Adipocyte (in vitro differentiated cells): ENCODE data around the gene CACNB4.

ENCODE experiments used
- DNase-seq: peaks from one replicate; pipeline ENCODE4 v3.0.0-alpha.2; 2015; ENCODE audit warnings: low read depth
- H3K27me3 ChIP-seq: replicated peaks from 2 replicates; pipeline ENCODE4 v1.7.0; 2013; ENCODE audit warnings: mild to moderate bottlenecking, low read length, moderate library complexity; ENCODE audit not compliant: control insufficient read depth, insufficient read depth
- H3K36me3 ChIP-seq: 2 replicates; pipeline ENCODE4 v1.7.0; 2013; ENCODE audit warnings: low read length, mild to moderate bottlenecking, moderate library complexity; ENCODE audit not compliant: control insufficient read depth, insufficient read depth, severe bottlenecking
- H3K4me1 ChIP-seq: 2 replicates; pipeline ENCODE4 v1.7.0; 2013; ENCODE audit warnings: mild to moderate bottlenecking, low read length, moderate library complexity; ENCODE audit not compliant: control insufficient read depth, insufficient read depth
- H3K4me3 ChIP-seq: 2 replicates; pipeline ENCODE4 v1.7.0; 2013; ENCODE audit warnings: mild to moderate bottlenecking, low read length, moderate library complexity
- H3K9ac ChIP-seq: 2 replicates; pipeline ENCODE4 v1.7.0; 2013; ENCODE audit warnings: mild to moderate bottlenecking, low read length, moderate library complexity
- H3K9me3 ChIP-seq: 2 replicates; pipeline ENCODE4 v1.7.0; 2013; ENCODE audit warnings: mild to moderate bottlenecking, low read length, moderate library complexity; ENCODE audit not compliant: control insufficient read depth

The CACNB4 gene

DNA sequence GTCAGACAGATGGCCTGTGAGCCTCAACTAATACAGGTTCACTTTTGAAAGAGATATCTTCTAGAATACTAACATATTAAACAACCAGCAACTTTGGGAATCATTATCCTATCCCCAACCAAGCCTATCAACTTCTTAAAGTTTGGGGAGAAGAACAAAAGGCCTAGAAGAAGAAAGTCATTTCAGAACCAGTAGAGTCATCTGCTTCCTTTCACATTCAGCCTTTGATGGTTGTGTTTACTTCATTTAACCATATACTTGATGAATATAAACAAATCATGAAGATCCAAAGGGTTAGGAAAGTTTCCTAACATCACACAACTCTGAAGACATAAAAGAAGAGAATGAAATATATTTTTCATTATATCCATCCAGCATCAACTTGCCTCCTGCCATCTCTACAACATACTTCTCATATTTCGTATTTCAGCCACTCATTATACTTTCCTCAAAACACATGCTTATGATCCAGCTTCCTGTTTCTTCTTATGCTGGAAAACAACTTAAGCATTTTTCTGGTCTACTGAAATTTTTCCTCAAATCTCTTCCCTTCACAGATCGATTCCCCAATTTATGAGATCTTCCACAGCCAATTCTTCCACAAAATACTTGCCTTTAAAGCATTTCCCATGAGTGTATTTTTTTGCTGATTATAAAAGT lies 114.3 kb downstream of the CACNB4 start:
- Histone ChIP-seq H3K27me3 (no peaks in the 10 kb centered on the region), H3K9ac (no peak overlapping the region), H3K36me3 (no peaks in the 10 kb centered on the region), H3K9me3 (no peaks in the 10 kb centered on the region), H3K4me3 (no peak overlapping the region), H3K4me1 (no peaks in the 10 kb centered on the region)
- no peak for DNase-seq

DNA sequence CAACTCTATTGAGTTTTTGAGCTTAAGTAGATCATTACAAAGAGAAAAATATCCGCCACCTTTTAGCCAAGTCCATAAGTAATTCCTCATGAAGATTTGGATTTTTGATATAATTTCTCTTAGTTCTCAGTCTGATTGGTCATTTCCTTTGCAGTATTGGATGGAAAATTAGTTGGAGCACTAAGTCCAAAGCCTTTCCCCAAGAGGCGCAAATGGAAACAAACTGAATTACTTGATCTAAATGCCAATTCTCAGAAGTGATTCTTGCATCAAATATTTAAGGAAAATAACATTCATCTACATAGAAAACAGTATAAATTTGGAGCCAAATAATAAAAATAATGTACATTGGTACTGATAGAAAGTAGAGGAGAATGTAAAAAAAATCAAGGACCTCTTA lies 115.6 kb downstream of the CACNB4 start:
- Histone ChIP-seq H3K9ac (no peak overlapping the region), H3K27me3 (no peaks in the 10 kb centered on the region), H3K4me1 (no peaks in the 10 kb centered on the region), H3K4me3 (no peak overlapping the region), H3K36me3 (no peaks in the 10 kb centered on the region), H3K9me3 (no peaks in the 10 kb centered on the region)
- no peak for DNase-seq

DNA sequence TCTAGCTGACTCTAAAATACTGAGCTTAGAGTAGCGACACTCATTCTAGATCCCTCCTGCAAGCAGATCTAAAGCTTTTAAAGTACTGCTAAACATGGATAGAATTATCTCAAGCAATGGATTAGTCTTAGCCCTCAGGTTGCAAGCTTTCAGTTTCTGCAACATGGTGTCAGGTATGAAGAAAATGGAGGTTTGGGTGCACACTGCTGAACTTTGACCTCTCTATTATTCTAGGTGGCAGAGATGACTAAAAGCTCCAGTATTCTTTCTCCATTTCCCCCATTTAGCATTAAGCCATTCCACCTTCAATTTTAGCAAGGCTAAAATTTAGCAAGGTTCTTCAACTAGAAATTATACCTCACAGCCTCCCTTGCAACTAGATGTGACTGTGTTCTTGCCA lies 117.0 kb downstream of the CACNB4 start:
- Histone ChIP-seq H3K4me1 (no peaks in the 10 kb centered on the region), H3K9me3 (peaks cover 2% of the 10 kb centered on the region), H3K36me3 (no peaks in the 10 kb centered on the region), H3K27me3 (no peaks in the 10 kb centered on the region), H3K9ac (no peak overlapping the region), H3K4me3 (no peak overlapping the region)
- DNase-seq = no peak

DNA sequence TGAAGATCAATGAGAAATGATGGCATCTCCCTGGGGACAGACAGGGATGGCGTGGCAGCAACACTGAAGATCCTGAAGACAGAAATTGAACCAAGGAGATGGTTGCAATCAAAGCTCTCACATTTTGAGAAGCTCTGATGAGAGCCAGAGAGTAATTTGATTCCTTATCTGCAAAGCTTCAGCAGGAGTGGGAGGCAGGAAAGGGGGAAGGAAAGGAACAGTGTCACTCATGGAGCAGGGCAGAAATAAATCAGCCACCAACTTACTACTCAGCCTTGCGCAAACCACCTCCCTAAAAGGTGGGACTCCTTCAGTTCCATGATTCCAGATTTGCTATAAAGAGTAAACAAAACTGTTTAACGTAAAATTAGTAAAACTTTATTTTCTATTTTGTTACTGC lies 119.2 kb downstream of the CACNB4 start:
- no peaks in the 10 kb centered on the region for H3K36me3 ChIP-seq
- no peak overlapping the region for H3K4me3 ChIP-seq
- no peaks in the 10 kb centered on the region for H3K4me1 ChIP-seq
- H3K27me3 ChIP-seq = no peaks in the 10 kb centered on the region
- no peak overlapping the region for H3K9ac ChIP-seq
- peaks cover 2% of the 10 kb centered on the region for H3K9me3 ChIP-seq
- DNase-seq = no peak

DNA sequence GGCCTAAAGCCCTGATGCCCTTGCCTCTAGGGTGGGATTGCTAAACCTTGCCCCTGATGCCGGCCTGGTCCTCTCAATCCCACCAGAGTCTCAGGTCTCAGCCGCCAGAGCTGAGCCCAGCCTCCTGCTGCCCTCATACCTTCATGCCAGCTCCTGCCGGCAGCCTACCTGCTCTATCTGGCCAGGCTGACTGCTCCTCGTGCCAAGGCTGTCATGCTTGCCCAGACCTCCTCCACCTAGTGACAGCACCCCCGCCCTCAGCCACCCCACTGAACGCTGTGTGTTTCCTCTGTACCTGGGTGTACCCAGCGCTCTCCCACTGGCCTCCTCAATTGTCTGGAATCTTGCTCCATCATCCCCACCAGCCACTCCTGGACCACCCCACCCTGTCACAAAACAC lies 120.1 kb downstream of the CACNB4 start:
- H3K36me3 ChIP-seq = no peaks in the 10 kb centered on the region
- no peak overlapping the region for H3K9ac ChIP-seq
- no peaks in the 10 kb centered on the region for H3K27me3 ChIP-seq
- DNase-seq = no peak
- H3K4me3 ChIP-seq = no peak overlapping the region
- no peaks in the 10 kb centered on the region for H3K4me1 ChIP-seq
- H3K9me3 ChIP-seq = peaks cover 2% of the 10 kb centered on the region

DNA sequence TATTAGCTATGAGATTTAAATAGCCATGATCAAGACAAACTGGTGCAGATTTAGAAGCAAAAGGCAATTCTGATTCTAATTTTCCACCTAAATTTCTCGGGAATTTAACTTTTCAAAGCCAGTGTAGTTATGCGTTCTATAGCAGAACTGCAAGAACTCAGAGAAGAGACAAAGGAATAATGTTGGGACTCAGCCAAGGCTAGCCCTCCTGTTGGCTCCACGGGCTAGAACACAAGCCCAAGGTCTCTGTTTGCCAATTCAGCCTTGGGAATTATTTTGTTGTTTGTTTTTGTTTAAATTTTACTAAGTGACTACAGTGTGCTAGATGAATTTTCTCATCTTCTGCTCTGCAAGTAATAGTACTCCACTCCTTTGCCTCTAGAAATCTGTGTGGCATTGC lies 121.2 kb downstream of the CACNB4 start:
- Histone ChIP-seq H3K9ac (no peak overlapping the region), H3K36me3 (no peaks in the 10 kb centered on the region), H3K27me3 (no peaks in the 10 kb centered on the region), H3K4me1 (no peaks in the 10 kb centered on the region), H3K9me3 (peaks cover 2% of the 10 kb centered on the region), H3K4me3 (no peak overlapping the region)
- DNase-seq = no peak

DNA sequence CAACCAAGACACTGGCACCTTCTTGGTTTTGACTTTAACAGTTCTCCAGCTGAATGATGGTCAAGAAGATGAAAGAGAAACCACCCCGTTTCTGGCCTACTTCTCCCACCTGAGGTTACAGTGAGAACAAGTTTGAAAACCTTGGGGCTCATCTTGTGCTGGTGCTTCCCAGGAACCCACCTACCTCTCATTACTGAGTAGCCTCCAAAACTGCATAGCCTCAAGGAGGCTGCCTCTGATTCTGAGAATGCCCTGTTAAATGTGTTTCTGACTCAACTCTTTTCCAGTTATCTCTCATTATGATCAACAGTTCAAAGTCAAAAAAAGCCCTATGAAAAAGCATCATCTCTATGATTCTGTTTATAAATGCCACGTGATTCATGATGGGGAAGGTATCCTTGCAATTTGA lies 121.9 kb downstream of the CACNB4 start:
- Histone ChIP-seq H3K9me3 (peaks cover 2% of the 10 kb centered on the region), H3K4me1 (no peaks in the 10 kb centered on the region), H3K4me3 (no peak overlapping the region), H3K36me3 (no peaks in the 10 kb centered on the region), H3K27me3 (no peaks in the 10 kb centered on the region), H3K9ac (no peak overlapping the region)
- DNase-seq = no peak

DNA sequence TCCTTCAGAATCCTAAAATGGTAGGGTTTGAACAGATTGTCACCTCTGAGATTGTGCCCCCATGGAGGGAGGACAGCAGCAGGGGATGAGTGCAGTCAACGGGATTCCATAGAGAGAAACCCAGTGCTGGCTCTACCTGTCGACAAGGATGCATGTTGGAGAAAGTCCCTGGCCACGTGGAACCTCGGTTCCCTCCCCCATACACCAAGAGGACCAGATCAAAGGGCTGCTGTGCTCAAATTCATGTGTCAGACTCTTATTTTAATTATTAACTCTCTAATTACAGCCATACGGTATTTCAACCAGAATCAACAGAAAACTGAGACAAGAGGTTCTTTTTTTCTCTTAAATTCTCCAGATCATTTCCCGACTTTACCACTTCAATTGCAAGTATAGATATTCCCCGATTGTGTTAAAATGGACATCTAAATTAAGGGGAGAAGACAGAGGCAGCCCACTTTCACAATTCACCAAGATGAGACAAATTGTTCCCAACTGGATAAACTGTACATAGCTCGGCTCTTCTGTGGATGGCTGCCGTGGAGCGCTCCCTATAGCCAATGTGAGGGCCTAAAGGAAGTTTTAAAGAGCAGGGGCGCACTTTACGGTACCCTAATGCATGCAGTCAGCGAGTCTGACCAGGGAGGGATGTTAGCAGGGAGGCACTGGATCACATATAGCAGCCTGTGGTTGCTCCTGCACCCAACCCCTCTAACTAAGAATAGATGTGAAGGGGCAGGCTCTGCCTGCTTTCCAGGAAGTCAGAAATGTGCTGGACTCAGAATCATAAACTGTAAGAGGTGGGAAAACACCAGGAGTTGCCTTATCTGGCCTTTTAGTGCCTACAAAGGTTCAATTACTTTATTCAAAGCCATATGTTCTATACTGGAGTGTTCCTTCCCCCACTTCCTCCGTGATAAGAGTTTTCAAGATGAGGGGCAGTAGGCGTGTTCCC lies 123.1 kb downstream of the CACNB4 start:
- Histone ChIP-seq H3K9me3 (peaks cover 2% of the 10 kb centered on the region), H3K4me3 (no peak overlapping the region), H3K9ac (no peak overlapping the region), H3K27me3 (no peaks in the 10 kb centered on the region), H3K36me3 (no peaks in the 10 kb centered on the region), H3K4me1 (no peaks in the 10 kb centered on the region)
- DNase-seq = no peak

DNA sequence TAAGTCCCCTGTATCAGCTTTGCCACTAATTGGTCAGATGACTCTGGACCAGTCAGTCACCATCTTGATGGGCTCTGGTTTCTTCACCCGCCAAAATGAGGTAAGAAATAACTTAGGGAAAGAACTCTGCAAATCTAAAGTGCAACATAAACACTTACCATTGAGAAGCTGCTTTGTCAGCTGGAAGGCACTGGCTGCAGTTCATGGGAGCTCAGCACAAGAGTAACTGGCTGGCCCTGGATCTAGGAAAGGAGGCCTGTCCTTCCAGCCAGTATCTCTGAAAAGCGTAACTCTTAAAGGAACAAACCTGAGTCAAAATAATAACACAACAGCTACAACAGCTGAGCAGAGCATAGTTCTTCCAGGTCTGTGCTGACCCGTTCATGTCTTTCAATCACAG lies 123.9 kb downstream of the CACNB4 start:
- no peak overlapping the region for H3K4me3 ChIP-seq
- H3K27me3 ChIP-seq = no peaks in the 10 kb centered on the region
- DNase-seq = no peak
- H3K36me3 ChIP-seq = no peaks in the 10 kb centered on the region
- H3K9me3 ChIP-seq = peaks cover 2% of the 10 kb centered on the region
- no peaks in the 10 kb centered on the region for H3K4me1 ChIP-seq
- no peak overlapping the region for H3K9ac ChIP-seq

DNA sequence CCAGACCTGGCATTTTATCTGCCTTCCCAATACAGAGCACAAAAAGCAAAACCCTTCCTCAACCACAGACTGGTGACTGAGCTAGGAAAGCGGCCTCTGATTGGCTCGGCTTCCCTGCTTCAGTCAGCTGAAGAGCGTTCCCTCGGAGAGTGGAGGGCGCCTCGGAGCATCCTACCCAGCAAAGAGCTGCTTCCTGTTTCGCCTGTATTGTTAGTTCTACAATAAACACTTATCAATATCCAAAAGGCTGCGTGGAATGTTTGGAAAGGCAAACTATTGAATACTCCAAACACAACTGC lies 125.0 kb downstream of the CACNB4 start:
- no peak overlapping the region for H3K9ac ChIP-seq
- peak overlapping the region; percentile 17 for H3K4me3 ChIP-seq
- DNase-seq = peak; percentile 21
- peaks cover 2% of the 10 kb centered on the region for H3K9me3 ChIP-seq
- H3K36me3 ChIP-seq = no peaks in the 10 kb centered on the region
- H3K4me1 ChIP-seq = no peaks in the 10 kb centered on the region
- H3K27me3 ChIP-seq = no peaks in the 10 kb centered on the region

DNA sequence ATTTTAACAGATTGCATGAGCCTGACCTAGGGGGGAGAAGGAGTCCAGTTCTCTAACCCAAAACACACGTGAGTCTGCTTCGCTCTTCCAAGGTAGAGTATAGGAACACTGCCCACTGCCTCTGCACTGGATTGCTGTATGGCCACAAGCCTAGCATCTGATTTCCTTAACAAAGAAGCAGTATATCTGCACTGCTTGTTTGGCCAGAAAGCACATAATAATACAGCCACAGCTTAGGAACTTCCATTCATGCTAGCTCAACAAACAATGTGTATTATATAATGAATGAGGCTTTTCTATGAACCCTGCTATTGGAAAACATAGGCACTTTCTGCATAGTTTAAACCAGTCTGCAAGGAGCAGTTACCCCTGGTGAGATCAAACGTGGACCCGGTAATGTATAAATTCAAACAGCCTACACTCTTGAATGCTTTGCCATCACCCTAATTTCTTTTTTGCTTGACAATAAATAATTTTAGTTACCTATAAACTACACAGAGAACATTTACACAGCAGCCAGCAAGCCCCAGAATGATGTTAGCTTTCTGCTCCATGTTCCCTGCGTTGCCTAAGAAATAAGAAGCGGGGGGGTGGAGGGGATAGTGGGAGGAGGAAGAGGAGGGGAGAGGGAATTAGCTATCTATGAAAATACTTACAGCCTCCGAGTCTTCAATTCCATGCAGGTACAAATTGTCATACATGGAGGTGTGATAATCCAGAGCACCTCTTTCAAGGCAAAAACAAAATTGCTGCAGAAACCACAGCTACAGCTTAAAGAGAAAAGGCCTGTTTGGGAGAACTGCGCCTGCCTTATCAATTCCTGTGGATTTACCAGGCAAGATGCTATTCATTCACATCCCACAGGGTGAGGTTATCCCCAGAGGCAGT lies 125.6 kb downstream of the CACNB4 start:
- Histone ChIP-seq H3K36me3 (no peaks in the 10 kb centered on the region), H3K9me3 (peaks cover 2% of the 10 kb centered on the region), H3K4me1 (no peaks in the 10 kb centered on the region), H3K4me3 (peak overlapping the region; percentile 17), H3K9ac (no peak overlapping the region), H3K27me3 (no peaks in the 10 kb centered on the region)
- no peak for DNase-seq
